ENCODE results near the gene FGF11.

DNA sequence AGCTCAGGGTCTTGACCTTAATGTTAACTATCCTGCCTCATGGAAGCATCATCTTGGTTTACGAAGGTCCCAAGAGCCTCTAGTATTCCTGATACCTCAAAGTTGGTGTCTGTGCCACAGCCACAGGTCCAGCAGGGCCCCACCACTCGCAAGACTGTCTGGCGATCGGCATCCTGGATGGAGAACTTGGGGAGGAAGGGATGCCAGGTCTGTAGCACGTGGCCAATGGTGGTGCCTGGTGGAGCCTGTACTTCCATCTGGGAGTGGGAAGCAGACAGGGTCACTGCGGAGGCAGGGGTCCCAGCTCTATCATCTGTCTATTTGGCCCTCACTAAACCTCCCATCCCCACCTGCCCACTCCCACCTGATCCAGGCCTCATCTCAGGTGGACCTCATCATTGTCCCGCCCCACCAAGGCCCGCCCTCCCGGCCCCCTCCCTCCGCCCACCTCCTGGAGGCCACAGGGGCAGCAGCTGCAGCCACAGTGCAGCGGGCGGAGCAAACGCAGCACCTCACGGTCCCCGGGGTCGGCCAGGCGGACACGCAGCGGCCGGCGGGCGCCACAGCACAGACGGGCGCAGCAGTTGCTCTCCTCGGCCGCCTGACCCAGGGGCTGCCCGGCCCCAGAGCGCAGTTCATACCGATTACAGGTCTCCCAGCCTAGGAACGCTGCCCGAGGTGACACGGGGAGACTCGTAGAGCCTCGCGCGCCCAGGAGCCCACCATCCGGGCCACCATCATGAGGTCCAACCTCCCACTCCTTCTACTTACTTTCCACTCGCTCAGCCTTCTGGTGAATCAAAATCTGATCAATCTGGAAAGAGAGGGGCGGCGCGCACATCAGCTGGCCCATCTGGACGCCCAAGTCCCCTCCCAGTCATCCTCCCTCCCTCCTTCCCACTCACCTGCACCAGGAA is 46.4 kb upstream of the FGF11 start:
- TF ChIP-seq, protein P1, sequence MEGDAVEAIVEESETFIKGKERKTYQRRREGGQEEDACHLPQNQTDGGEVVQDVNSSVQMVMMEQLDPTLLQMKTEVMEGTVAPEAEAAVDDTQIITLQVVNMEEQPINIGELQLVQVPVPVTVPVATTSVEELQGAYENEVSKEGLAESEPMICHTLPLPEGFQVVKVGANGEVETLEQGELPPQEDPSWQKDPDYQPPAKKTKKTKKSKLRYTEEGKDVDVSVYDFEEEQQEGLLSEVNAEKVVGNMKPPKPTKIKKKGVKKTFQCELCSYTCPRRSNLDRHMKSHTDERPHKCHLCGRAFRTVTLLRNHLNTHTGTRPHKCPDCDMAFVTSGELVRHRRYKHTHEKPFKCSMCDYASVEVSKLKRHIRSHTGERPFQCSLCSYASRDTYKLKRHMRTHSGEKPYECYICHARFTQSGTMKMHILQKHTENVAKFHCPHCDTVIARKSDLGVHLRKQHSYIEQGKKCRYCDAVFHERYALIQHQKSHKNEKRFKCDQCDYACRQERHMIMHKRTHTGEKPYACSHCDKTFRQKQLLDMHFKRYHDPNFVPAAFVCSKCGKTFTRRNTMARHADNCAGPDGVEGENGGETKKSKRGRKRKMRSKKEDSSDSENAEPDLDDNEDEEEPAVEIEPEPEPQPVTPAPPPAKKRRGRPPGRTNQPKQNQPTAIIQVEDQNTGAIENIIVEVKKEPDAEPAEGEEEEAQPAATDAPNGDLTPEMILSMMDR (IDR thresholded peaks at IDR 0.05) = no peak
- no peak for TF ChIP-seq POLR2A (IDR thresholded peaks at IDR 0.05)

All from body of pancreas (tissue), 4 donors.